Transverse colon (tissue), 4 donors: ENCODE measurements around the gene SLC13A3. TPM values are rescaled to one million over a fixed set of nuclear protein-coding genes. Genes with fewer than 3 reads are reported as not detected.

Experiments
- DNase-seq: peaks from one replicate; pipeline ENCODE4 v3.0.0-alpha.2; 2019
- H3K27ac ChIP-seq, 4 donors: fragments of 200-600 bp; sonication (generic); 2 replicates each; pipeline ENCODE4 v1.5.1; 2016 to 2018; ENCODE audit warnings: inconsistent platforms in 4 of 4
- H3K27me3 ChIP-seq: fragments of 200-600 bp; sonication (generic); 2 replicates; pipeline ENCODE4 v1.5.1; 2017; ENCODE audit warnings: inconsistent platforms
- H3K36me3 ChIP-seq, 4 donors: fragments of 200-600 bp; sonication (generic); 2 replicates each; pipeline ENCODE4 v1.5.1; 2017 to 2019; ENCODE audit warnings: inconsistent platforms in 4 of 4
- H3K4me1 ChIP-seq, 4 donors: fragments of 200-600 bp; sonication (generic); 2 replicates each; pipeline ENCODE4 v1.5.1; 2017 to 2020; ENCODE audit warnings: inconsistent platforms in 4 of 4
- H3K4me3 ChIP-seq, 4 donors: fragments of 200-600 bp; sonication (generic); 1 replicate in 1 of 4; 2 replicates in 3 of 4; pipeline versions ENCODE4 v1.5.1 to v1.6.1; 2017 to 2019; ENCODE audit warnings: inconsistent platforms in 4 of 4
- H3K9me3 ChIP-seq, 2 donors: fragments of 200-600 bp; sonication (generic); 2 replicates each; pipeline ENCODE4 v1.5.1; 2017 to 2019; ENCODE audit warnings: inconsistent platforms in 2 of 2
- CTCF ChIP-seq, 5 experiments: fragments of 200-600 bp in 3 of 5; fragments of 450-650 bp in 2 of 5; sonication (generic) in 3 of 5; IDR thresholded peaks; 1 replicate in 2 of 5; 2 replicates in 3 of 5; pipeline ENCODE4 v1.5.1; 2016 to 2017; ENCODE audit warnings: antibody characterized with exemption in 5 of 5, inconsistent platforms in 3 of 5, mild to moderate bottlenecking in 2 of 5, moderate library complexity in 1 of 5
- EP300 ChIP-seq: sonication (generic); formaldehyde crosslinking; IDR thresholded peaks from one replicate; pipeline ENCODE4 v1.6.1; 2017; ENCODE audit warnings: antibody characterized with exemption, low read depth
- POLR2A ChIP-seq: fragments of 450-650 bp; IDR thresholded peaks from one replicate; pipeline ENCODE4 v1.6.1; 2016; ENCODE audit warnings: antibody characterized with exemption, mild to moderate bottlenecking, moderate library complexity
- POLR2AphosphoS5 ChIP-seq, 3 donors: sonication (generic); formaldehyde crosslinking; IDR thresholded peaks; one replicate each; pipeline ENCODE4 v1.6.1; 2016; ENCODE audit warnings: antibody characterized with exemption in 3 of 3
- WGBS, 2 donors: methylation state at CpG; one replicate each; pipeline ENCODE4 v1.1.5; 2018; ENCODE audit warnings: low coverage in 1 of 2; 5-methylcytosine and 5-hydroxymethylcytosine counted together
- in situ Hi-C, 4 donors: fragments of 200-750 bp; cut with MboI; loops; one replicate each; pipeline versions ENCODE4 v1.15.0 to v1.15.1; 2017; ENCODE audit warnings: low sequenced_read_pairs in 3 of 4, low pct_ligation_motif_present in 1 of 4, low pct_unique_long_range_greater_than_20kb in 1 of 4
- intact Hi-C: fragments of 100-400 bp; cut with DNase I; formaldehyde crosslinking; loops from one replicate; pipeline ENCODE4 v1.15.1; 2023; ENCODE audit warnings: low total_unique reads
- total RNA-seq, 4 donors: library from RNA; depleted of rRNA; stranded (reverse); fragments of >200 nt; gene quantifications; one replicate each; pipeline ENCODE4 v1.1.0, GENCODE V29; 2016

SLC13A3 gene
- total RNA-seq, 4 donors from 2014 or later: 0.14 to 0.48 TPM; not detected in 2

GRCh38 chr20:46636514-46636913 lies 14.7 kb downstream of the SLC13A3 start:
- intact Hi-C loops (no loop called here), in situ Hi-C loops (no loop called here)
- Histone ChIP-seq H3K9me3 (no peaks in the 10 kb centered on the region), H3K36me3 (no peaks in the 10 kb centered on the region), H3K4me1 (no peaks in the 10 kb centered on the region), H3K27me3 (no peaks in the 10 kb centered on the region), H3K4me3 (no peak overlapping the region), H3K27ac (no peak overlapping the region)
- no peak for DNase-seq
- 78 to 100% methylated on average over 1 to 4 of the region's 4 CpGs for WGBS, 2 donors
- TF ChIP-seq POLR2A: no peak
- TF ChIP-seq CTCF (IDR thresholded peaks at IDR 0.05): no peak
- TF ChIP-seq POLR2AphosphoS5 (IDR thresholded peaks at IDR 0.05): no peak
- TF ChIP-seq EP300: no peak

- Histone ChIP-seq H3K9me3 (no peaks in the 10 kb centered on the region), H3K27ac (no peak overlapping the region), H3K36me3 (no peaks in the 10 kb centered on the region), H3K27me3 (no peaks in the 10 kb centered on the region), H3K4me3 (no peak overlapping the region), H3K4me1 (no peaks in the 10 kb centered on the region)
- intact Hi-C loops (no loop called here), in situ Hi-C loops (no loop called here)
- TF ChIP-seq CTCF (IDR thresholded peaks at IDR 0.05): no peak
- no peak for TF ChIP-seq POLR2A
- TF ChIP-seq POLR2AphosphoS5 (IDR thresholded peaks at IDR 0.05): no peak
- TF ChIP-seq EP300: no peak
- 63 to 69% methylated on average over 2 to 5 of the region's 5 CpGs for WGBS, 2 donors
- no peak for DNase-seq
Measured at GRCh38 chr20:46635514-46636136, 15.6 kb downstream of the SLC13A3 start.

GRCh38 chr20:46634528-46634927 lies 16.7 kb downstream of the SLC13A3 start:
- in situ Hi-C loops (no loop called here), intact Hi-C loops (no loop called here)
- no peak overlapping the region for H3K27ac ChIP-seq
- TF ChIP-seq CTCF (IDR thresholded peaks at IDR 0.05) (no peak), EP300 (no peak), POLR2AphosphoS5 (IDR thresholded peaks at IDR 0.05) (no peak), POLR2A (no peak)
- no peaks in the 10 kb centered on the region for H3K36me3 ChIP-seq
- H3K4me1 ChIP-seq: no peaks in the 10 kb centered on the region
- H3K4me3 ChIP-seq: no peak overlapping the region
- no peaks in the 10 kb centered on the region for H3K9me3 ChIP-seq
- DNase-seq: no peak
- no peaks in the 10 kb centered on the region for H3K27me3 ChIP-seq
- 59% methylated on average over 6 of the region's 6 CpGs; no CpG with 5 or more reads in 1 of the 2 donors for WGBS, 2 donors

- Histone ChIP-seq H3K9me3 (no peaks in the 10 kb centered on the region), H3K4me1 (no peaks in the 10 kb centered on the region), H3K4me3 (no peak overlapping the region), H3K27ac (no peak overlapping the region), H3K36me3 (no peaks in the 10 kb centered on the region), H3K27me3 (no peaks in the 10 kb centered on the region)
- no peak for DNase-seq
- 79% methylated on average over 5 of the region's 7 CpGs; no CpG with 5 or more reads in 1 of the 2 donors for WGBS, 2 donors
- no peak for TF ChIP-seq EP300
- TF ChIP-seq CTCF (IDR thresholded peaks at IDR 0.05): no peak
- TF ChIP-seq POLR2AphosphoS5 (IDR thresholded peaks at IDR 0.05): no peak
- no peak for TF ChIP-seq POLR2A
- in situ Hi-C loops: no loop called here
- intact Hi-C loops: no loop called here
Measured at GRCh38 chr20:46631874-46632446, 19.3 kb downstream of the SLC13A3 start.
